HepG2 (cell line): ENCODE results near the gene SCAF4. TPM values are rescaled to one million over a fixed set of nuclear protein-coding genes. Genes with fewer than 3 reads are reported as not detected.

Experiments
- ATAC-seq: fragments of 200-7000 bp; cut with Tn5 transposase; 3 replicates; pipeline ENCODE4 v1.9.1; 2020; ENCODE audit warnings: mild to moderate bottlenecking, moderate library complexity
- BruUV-seq: library from RNA; stranded (reverse); fragments of 400-500 nt; replicated peaks from 2 replicates; lab custom pipeline; 2021; lab: Mats Ljungman, UMichigan
- CTCF ChIA-PET: fragments of 300-600 bp; formaldehyde crosslinking; extraction: SDS; loops from one replicate; lab custom pipeline; 2021; ENCODE audit warnings: low total read pairs, inconsistent platforms, low intra/inter-chr PET ratio; lab: Yijun Ruan, JAX
- POLR2A ChIA-PET: fragments of 350-600 bp; sonication (Branson Sonifier 250); formaldehyde crosslinking; loops from one replicate; lab custom pipeline; 2020; ENCODE audit warnings: antibody characterized with exemption, inconsistent platforms; lab: Yijun Ruan, JAX
- DNase-seq: peaks from one replicate; pipeline ENCODE4 v3.0.0-alpha.2; 2015; ENCODE audit warnings: low spot score
- FAIRE-seq: peaks from 3 replicates; lab custom pipeline; 2011; peaks lifted over from hg19 to GRCh38; lab: Jason Lieb, UNC
- H2AFZ ChIP-seq: one replicate; pipeline ENCODE4 v1.6.1; 2011; ENCODE audit warnings: low read length, inconsistent platforms
- H3K27ac ChIP-seq: fragments of 300-600 bp; 3 replicates; pipeline ENCODE4 v1.8.0; 2011; ENCODE audit warnings: mixed run types, mild to moderate bottlenecking, mixed read lengths, low read length, inconsistent platforms; ENCODE audit not compliant: insufficient read depth; ENCODE audit errors: extremely low read length
- H3K27me3 ChIP-seq, 2 experiments: fragments of 200-600 bp in 1 of 2; 2 replicates in 1 of 2; 3 replicates in 1 of 2; pipeline versions ENCODE4 v1.6.0 to v1.8.0; 2011; ENCODE audit warnings: low read length in 2 of 2, mild to moderate bottlenecking in 2 of 2, moderate library complexity in 2 of 2, inconsistent platforms in 1 of 2; ENCODE audit not compliant: insufficient read depth in 2 of 2, control insufficient read depth in 1 of 2
- H3K36me3 ChIP-seq, 2 experiments: fragments of 200-600 bp in 1 of 2; replicated peaks in 1 of 2; 2 replicates in 1 of 2; 3 replicates in 1 of 2; pipeline versions ENCODE4 v1.5.1 to v1.8.0; 2011; ENCODE audit warnings: low read length in 2 of 2, inconsistent platforms in 1 of 2; ENCODE audit not compliant: insufficient read depth in 2 of 2, control insufficient read depth in 1 of 2
- H3K4me1 ChIP-seq: 2 replicates; pipeline ENCODE4 v1.5.1; 2012; ENCODE audit warnings: low read length, inconsistent platforms; ENCODE audit not compliant: insufficient read depth
- H3K4me2 ChIP-seq: 2 replicates; pipeline ENCODE4 v1.6.0; 2011; ENCODE audit warnings: low read depth, low read length, inconsistent platforms
- H3K4me3 ChIP-seq, 3 experiments: fragments of 200-600 bp in 1 of 3; sonication (generic), shearing (Covaris generic) in 1 of 3; replicated peaks in 1 of 3; 2 replicates each; pipeline ENCODE4 v1.5.1; 2011 to 2016; ENCODE audit warnings: low read length in 3 of 3, inconsistent platforms in 2 of 3, low read depth in 2 of 3, mild to moderate bottlenecking in 2 of 3, control low read depth in 1 of 3, mixed read lengths in 1 of 3; ENCODE audit not compliant: insufficient read depth in 1 of 3
- H3K79me2 ChIP-seq: one replicate; pipeline ENCODE4 v1.6.1; 2011; ENCODE audit warnings: low read length, inconsistent platforms; ENCODE audit not compliant: insufficient read depth
- H3K9ac ChIP-seq: 2 replicates; pipeline ENCODE4 v1.6.0; 2011; ENCODE audit warnings: mild to moderate bottlenecking, low read depth, low read length, inconsistent platforms; ENCODE audit not compliant: insufficient read depth
- H3K9me3 ChIP-seq: 2 replicates; pipeline ENCODE4 v1.5.1; 2012; ENCODE audit warnings: mild to moderate bottlenecking, low read length
- H4K20me1 ChIP-seq: 2 replicates; pipeline ENCODE4 v1.6.0; 2011; ENCODE audit warnings: inconsistent platforms, mild to moderate bottlenecking, low read length, moderate library complexity; ENCODE audit not compliant: insufficient read depth
- CBX5 ChIP-seq: sonication (generic); formaldehyde crosslinking; IDR thresholded peaks from 2 replicates; pipeline ENCODE4 v1.4.0; 2020; ENCODE audit warnings: missing genetic modification reagents, borderline replicate concordance
- PITX1 ChIP-seq: sonication (generic); formaldehyde crosslinking; IDR thresholded peaks from 2 replicates; pipeline ENCODE4 v1.5.1; 2020; ENCODE audit warnings: mild to moderate bottlenecking, missing genetic modification reagents
- STAG1 ChIP-seq: sonication (generic); formaldehyde crosslinking; IDR thresholded peaks from 2 replicates; pipeline ENCODE4 v1.4.0; 2020; ENCODE audit warnings: missing genetic modification reagents
- ZNF746 ChIP-seq: sonication (generic); formaldehyde crosslinking; IDR thresholded peaks from 2 replicates; pipeline ENCODE4 v1.8.0; 2022; ENCODE audit warnings: mild to moderate bottlenecking, missing genetic modification reagents
- ZNF766 ChIP-seq: sonication (generic); formaldehyde crosslinking; IDR thresholded peaks from 2 replicates; pipeline ENCODE4 v1.5.0; 2020; ENCODE audit warnings: missing genetic modification reagents, borderline replicate concordance
- ZNF879 ChIP-seq: sonication (generic); formaldehyde crosslinking; IDR thresholded peaks from 2 replicates; pipeline ENCODE4 v1.8.1; 2023; ENCODE audit warnings: missing genetic modification reagents
- in situ Hi-C: cut with HindIII; loops from 2 replicates; pipeline ENCODE4 v1.10.0; 2017; ENCODE audit warnings: low pct_unique_long_range_greater_than_20kb; ENCODE audit not compliant: extremely low pct_ligation_motif_present
- intact Hi-C: fragments of 100-400 bp; cut with micrococcal nuclease; formaldehyde crosslinking; loops from one replicate; pipeline ENCODE4 v1.10.0; 2022; ENCODE audit not compliant: unreplicated experiment
- polyA plus RNA-seq, 8 experiments: library from polyadenylated mRNA; depleted of rRNA in 3 of 8; stranded (reverse) in 7 of 8; unstranded in 1 of 8; fragments of >200 nt; fragmentation: Illumina TruSeq in 4 of 8; extraction: Trizol in 4 of 8; gene quantifications; 2 replicates each; pipeline versions ENCODE4 v1.2.1 to v1.2.3, GENCODE V29; 2011 to 2016; ENCODE audit warnings: low read depth in 4 of 8, missing spikeins in 1 of 8, mixed read lengths in 1 of 8; ENCODE audit not compliant: insufficient read depth in 1 of 8
- total RNA-seq, 5 experiments: library from RNA; depleted of rRNA; stranded (reverse); fragments of >200 nt; fragmentation: Illumina TruSeq; extraction: Trizol; gene quantifications; 2 replicates each; pipeline ENCODE4 v1.2.3, GENCODE V29; 2016; ENCODE audit warnings: low read depth in 1 of 5
- TF ChIP-seq, protein P1 (sequence below): sonication (generic); formaldehyde crosslinking; IDR thresholded peaks from 2 replicates; pipeline ENCODE4 v1.4.0; 2020; ENCODE audit warnings: missing genetic modification reagents
- TF ChIP-seq, protein P2 (sequence below): sonication (generic); formaldehyde crosslinking; IDR thresholded peaks from 2 replicates; pipeline ENCODE4 v1.5.1; 2020; ENCODE audit warnings: mild to moderate bottlenecking, missing genetic modification reagents, borderline replicate concordance
- TF ChIP-seq, protein P3 (sequence below): sonication (generic); formaldehyde crosslinking; IDR thresholded peaks from 2 replicates; pipeline ENCODE4 v1.5.0; 2020; ENCODE audit warnings: mild to moderate bottlenecking, missing genetic modification reagents
- TF ChIP-seq, protein P4 (sequence below): sonication (generic); formaldehyde crosslinking; IDR thresholded peaks from 2 replicates; pipeline ENCODE4 v1.5.0; 2020; ENCODE audit warnings: mild to moderate bottlenecking, missing genetic modification reagents

The SCAF4 gene
- total and polyA plus RNA-seq, 2 of the 13 experiments (the other 11 are each of a cell fraction or from before 2014, with no cell fraction given): 9.1 to 11.5 TPM

DNA sequence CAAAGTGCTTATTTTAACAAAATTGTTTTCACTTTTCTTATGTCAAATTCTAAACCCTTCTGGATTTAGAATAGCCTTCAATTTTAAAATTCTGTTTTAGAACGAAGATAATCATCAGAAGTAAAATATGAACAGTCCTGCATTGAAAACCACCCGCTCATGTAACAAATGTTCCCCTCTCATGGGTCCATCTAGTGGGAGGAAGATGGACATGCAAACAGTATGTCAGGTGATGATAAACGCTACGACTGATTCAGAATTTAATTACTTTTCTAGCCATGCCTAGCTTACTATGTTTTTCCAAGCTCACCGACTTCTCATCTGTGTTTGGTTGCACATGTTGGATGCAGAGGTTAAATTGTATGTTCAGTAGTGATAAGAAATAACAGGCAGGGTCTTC lies 48.9 kb downstream of the SCAF4 start (continued):
- TF ChIP-seq, protein P1, sequence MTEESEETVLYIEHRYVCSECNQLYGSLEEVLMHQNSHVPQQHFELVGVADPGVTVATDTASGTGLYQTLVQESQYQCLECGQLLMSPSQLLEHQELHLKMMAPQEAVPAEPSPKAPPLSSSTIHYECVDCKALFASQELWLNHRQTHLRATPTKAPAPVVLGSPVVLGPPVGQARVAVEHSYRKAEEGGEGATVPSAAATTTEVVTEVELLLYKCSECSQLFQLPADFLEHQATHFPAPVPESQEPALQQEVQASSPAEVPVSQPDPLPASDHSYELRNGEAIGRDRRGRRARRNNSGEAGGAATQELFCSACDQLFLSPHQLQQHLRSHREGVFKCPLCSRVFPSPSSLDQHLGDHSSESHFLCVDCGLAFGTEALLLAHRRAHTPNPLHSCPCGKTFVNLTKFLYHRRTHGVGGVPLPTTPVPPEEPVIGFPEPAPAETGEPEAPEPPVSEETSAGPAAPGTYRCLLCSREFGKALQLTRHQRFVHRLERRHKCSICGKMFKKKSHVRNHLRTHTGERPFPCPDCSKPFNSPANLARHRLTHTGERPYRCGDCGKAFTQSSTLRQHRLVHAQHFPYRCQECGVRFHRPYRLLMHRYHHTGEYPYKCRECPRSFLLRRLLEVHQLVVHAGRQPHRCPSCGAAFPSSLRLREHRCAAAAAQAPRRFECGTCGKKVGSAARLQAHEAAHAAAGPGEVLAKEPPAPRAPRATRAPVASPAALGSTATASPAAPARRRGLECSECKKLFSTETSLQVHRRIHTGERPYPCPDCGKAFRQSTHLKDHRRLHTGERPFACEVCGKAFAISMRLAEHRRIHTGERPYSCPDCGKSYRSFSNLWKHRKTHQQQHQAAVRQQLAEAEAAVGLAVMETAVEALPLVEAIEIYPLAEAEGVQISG: no peak
- TF ChIP-seq, protein P2, sequence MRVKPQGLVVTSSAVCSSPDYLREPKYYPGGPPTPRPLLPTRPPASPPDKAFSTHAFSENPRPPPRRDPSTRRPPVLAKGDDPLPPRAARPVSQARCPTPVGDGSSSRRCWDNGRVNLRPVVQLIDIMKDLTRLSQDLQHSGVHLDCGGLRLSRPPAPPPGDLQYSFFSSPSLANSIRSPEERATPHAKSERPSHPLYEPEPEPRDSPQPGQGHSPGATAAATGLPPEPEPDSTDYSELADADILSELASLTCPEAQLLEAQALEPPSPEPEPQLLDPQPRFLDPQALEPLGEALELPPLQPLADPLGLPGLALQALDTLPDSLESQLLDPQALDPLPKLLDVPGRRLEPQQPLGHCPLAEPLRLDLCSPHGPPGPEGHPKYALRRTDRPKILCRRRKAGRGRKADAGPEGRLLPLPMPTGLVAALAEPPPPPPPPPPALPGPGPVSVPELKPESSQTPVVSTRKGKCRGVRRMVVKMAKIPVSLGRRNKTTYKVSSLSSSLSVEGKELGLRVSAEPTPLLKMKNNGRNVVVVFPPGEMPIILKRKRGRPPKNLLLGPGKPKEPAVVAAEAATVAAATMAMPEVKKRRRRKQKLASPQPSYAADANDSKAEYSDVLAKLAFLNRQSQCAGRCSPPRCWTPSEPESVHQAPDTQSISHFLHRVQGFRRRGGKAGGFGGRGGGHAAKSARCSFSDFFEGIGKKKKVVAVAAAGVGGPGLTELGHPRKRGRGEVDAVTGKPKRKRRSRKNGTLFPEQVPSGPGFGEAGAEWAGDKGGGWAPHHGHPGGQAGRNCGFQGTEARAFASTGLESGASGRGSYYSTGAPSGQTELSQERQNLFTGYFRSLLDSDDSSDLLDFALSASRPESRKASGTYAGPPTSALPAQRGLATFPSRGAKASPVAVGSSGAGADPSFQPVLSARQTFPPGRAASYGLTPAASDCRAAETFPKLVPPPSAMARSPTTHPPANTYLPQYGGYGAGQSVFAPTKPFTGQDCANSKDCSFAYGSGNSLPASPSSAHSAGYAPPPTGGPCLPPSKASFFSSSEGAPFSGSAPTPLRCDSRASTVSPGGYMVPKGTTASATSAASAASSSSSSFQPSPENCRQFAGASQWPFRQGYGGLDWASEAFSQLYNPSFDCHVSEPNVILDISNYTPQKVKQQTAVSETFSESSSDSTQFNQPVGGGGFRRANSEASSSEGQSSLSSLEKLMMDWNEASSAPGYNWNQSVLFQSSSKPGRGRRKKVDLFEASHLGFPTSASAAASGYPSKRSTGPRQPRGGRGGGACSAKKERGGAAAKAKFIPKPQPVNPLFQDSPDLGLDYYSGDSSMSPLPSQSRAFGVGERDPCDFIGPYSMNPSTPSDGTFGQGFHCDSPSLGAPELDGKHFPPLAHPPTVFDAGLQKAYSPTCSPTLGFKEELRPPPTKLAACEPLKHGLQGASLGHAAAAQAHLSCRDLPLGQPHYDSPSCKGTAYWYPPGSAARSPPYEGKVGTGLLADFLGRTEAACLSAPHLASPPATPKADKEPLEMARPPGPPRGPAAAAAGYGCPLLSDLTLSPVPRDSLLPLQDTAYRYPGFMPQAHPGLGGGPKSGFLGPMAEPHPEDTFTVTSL (CRISPR knock-in tag): no peak
- TF ChIP-seq, all 625 proteins: peak for 0

GRCh38 chr21:31682620-31683019 lies 49.3 kb downstream of the SCAF4 start:
- no peaks in the 10 kb centered on the region; the same call in 1 of the 2 replicates for H4K20me1 ChIP-seq
- ChIA-PET POLR2A (no interaction called here), CTCF (no interaction called here)
- intact Hi-C loops: no loop called here
- FAIRE-seq (no peak), ATAC-seq (no peak), DNase-seq (no peak)
- no peak overlapping the region for H2AFZ ChIP-seq
- no peak overlapping the region for H3K27ac ChIP-seq
- no TSS peak for BruUV-seq
- no peaks in the 10 kb centered on the region for H3K27me3 ChIP-seq
- no peak for TF ChIP-seq ZNF746 (CRISPR knock-in tag)
- no peak for TF ChIP-seq PITX1 (CRISPR knock-in tag)
- no peak for TF ChIP-seq CBX5 (CRISPR knock-in tag)
- TF ChIP-seq, protein P3, sequence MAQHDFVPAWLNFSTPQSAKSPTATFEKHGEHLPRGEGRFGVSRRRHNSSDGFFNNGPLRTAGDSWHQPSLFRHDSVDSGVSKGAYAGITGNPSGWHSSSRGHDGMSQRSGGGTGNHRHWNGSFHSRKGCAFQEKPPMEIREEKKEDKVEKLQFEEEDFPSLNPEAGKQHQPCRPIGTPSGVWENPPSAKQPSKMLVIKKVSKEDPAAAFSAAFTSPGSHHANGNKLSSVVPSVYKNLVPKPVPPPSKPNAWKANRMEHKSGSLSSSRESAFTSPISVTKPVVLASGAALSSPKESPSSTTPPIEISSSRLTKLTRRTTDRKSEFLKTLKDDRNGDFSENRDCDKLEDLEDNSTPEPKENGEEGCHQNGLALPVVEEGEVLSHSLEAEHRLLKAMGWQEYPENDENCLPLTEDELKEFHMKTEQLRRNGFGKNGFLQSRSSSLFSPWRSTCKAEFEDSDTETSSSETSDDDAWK: no peak
- no peak for TF ChIP-seq ZNF766
- TF ChIP-seq, protein P4, sequence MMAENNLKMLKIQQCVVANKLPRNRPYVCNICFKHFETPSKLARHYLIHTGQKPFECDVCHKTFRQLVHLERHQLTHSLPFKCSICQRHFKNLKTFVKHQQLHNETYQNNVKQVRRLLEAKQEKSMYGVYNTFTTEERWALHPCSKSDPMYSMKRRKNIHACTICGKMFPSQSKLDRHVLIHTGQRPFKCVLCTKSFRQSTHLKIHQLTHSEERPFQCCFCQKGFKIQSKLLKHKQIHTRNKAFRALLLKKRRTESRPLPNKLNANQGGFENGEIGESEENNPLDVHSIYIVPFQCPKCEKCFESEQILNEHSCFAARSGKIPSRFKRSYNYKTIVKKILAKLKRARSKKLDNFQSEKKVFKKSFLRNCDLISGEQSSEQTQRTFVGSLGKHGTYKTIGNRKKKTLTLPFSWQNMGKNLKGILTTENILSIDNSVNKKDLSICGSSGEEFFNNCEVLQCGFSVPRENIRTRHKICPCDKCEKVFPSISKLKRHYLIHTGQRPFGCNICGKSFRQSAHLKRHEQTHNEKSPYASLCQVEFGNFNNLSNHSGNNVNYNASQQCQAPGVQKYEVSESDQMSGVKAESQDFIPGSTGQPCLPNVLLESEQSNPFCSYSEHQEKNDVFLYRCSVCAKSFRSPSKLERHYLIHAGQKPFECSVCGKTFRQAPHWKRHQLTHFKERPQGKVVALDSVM (CRISPR knock-in tag): no peak
- TF ChIP-seq ZNF879 (CRISPR knock-in tag): no peak
- no peak for TF ChIP-seq STAG1
- no peak overlapping the region for H3K4me2 ChIP-seq
- H3K4me1 ChIP-seq: no peaks in the 10 kb centered on the region
- no peak overlapping the region for H3K4me3 ChIP-seq
- peaks cover 19 to 73% of the 10 kb centered on the region in 2 experiments for H3K36me3 ChIP-seq
- H3K9me3 ChIP-seq: no peaks in the 10 kb centered on the region
- H3K79me2 ChIP-seq: no peaks in the 10 kb centered on the region
- no peak overlapping the region for H3K9ac ChIP-seq
- in situ Hi-C loops: no loop called here
